ENCODE data around the gene PTRH2. TPM values are rescaled to one million over a fixed set of nuclear protein-coding genes. Genes with fewer than 3 reads are reported as not detected.

PTRH2 gene
- total and polyA plus RNA-seq, 2 of the 8 experiments (the other 6 are each of a cell fraction or from before 2014, with no cell fraction given), result 39.4 to 43.2 TPM

GRCh38 chr17:59711936-59712335, 4.7 kb upstream of the PTRH2 start:
- H3K18ac ChIP-seq (ENCODE audit: extremely low read depth, low read length), result no peak overlapping the region
- no peak overlapping the region for H3K4me3 ChIP-seq (ENCODE audit: extremely low read depth in 1 of 4, insufficient read depth in 2 of 4, low read depth in 3 of 4, low read length in 4 of 4)
- peaks cover 4 to 75% of the 10 kb centered on the region in 2 experiments for H3K79me2 ChIP-seq (ENCODE audit: control insufficient read depth in 1 of 2, insufficient read depth in 2 of 2, low read length in 2 of 2)
- H3K23ac ChIP-seq (ENCODE audit: insufficient read length), result no peak overlapping the region
- H2BK12ac ChIP-seq (ENCODE audit: low read depth, low read length), result no peak overlapping the region
- H3K79me1 ChIP-seq (ENCODE audit: low read depth, low read length), result peaks cover 3% of the 10 kb centered on the region; the same call in 1 of the 2 replicates
- H2AK5ac ChIP-seq (ENCODE audit: low read depth, low read length), result no peak overlapping the region
- H3K4me1 ChIP-seq (replicated peaks in 1 of 4; ENCODE audit: control insufficient read depth in 3 of 4, insufficient read depth in 4 of 4, low read length in 3 of 4), result no peaks in the 10 kb centered on the region; a peak in 1 of 7 replicates
- no peak overlapping the region for H2AFZ ChIP-seq (ENCODE audit: low read length)
- no peaks in the 10 kb centered on the region for H3K9me3 ChIP-seq (ENCODE audit: insufficient read depth in 2 of 2, low read depth in 1 of 2, low read length in 1 of 2)
- FAIRE-seq, result no peak
- H2BK20ac ChIP-seq (ENCODE audit: low read length), result no peak overlapping the region
- H3K14ac ChIP-seq (ENCODE audit: insufficient read length), result no peak overlapping the region
- H4K5ac ChIP-seq (ENCODE audit: insufficient read length, low read depth, low read length), result no peak overlapping the region
- no peak overlapping the region for H2BK120ac ChIP-seq (replicated peaks; ENCODE audit: low read depth, low read length)
- ChIA-PET POLR2A (ENCODE audit: partially characterized antibody) (interaction anchor here (1.3 kb wide), 1 partner anchor 13 kb away, joined by 3 read pairs; no protein-coding TSS in a partner anchor), CTCF (ENCODE audit: partially characterized antibody) (interaction anchor here (0.8 kb wide), 1 partner anchor 14 kb away, joined by 3 read pairs; no protein-coding TSS in a partner anchor)
- H3K4me2 ChIP-seq (ENCODE audit: insufficient read depth in 1 of 2, low read depth in 2 of 2, low read length in 2 of 2), result no peak overlapping the region
- H3K9ac ChIP-seq (replicated peaks in 1 of 4; ENCODE audit: extremely low read depth in 1 of 4, low read depth in 3 of 4, low read length in 3 of 4), result no peak overlapping the region
- H4K8ac ChIP-seq (ENCODE audit: extremely low read depth, insufficient read depth, low read length), result no peak overlapping the region
- H3K27me3 ChIP-seq (replicated peaks in 1 of 4; ENCODE audit: control insufficient read depth in 3 of 4, extremely low read depth in 1 of 4, insufficient read depth in 3 of 4, low read length in 3 of 4), result no peaks in the 10 kb centered on the region
- 0 out of 2 replicates have a peak, but pooled peaks cover 3% of the 10 kb centered on the region for H3K23me2 ChIP-seq (ENCODE audit: low read depth, low read length)
- DNase-seq (ENCODE audit: low read depth in 1 of 2, low spot score in 2 of 2), result no peak
- H3K27ac ChIP-seq (ENCODE audit: low read depth, low read length), result no peak overlapping the region
- no peak overlapping the region for H3K4ac ChIP-seq (replicated peaks; ENCODE audit: insufficient read length, low read depth, low read length)
- no peak overlapping the region for H2BK5ac ChIP-seq (ENCODE audit: low read depth, low read length)
- no peaks in the 10 kb centered on the region for H3K36me3 ChIP-seq (ENCODE audit: control insufficient read depth in 2 of 4, insufficient read depth in 4 of 4, low read length in 3 of 4)
- H3K56ac ChIP-seq (replicated peaks; ENCODE audit: insufficient read length, low read depth, low read length), result no peak overlapping the region
- H4K91ac ChIP-seq (replicated peaks; ENCODE audit: insufficient read length, low read length), result no peak overlapping the region
- H4K20me1 ChIP-seq (replicated peaks in 1 of 2; ENCODE audit: control insufficient read depth in 1 of 2, insufficient read depth in 2 of 2, low read length in 2 of 2), result peaks cover 2 to 3% of the 10 kb centered on the region in 2 experiments
- no peak overlapping the region for H2BK15ac ChIP-seq (ENCODE audit: low read length)
- TF ChIP-seq SUZ12 (IDR thresholded peaks at IDR 0.05; ENCODE audit: low read length) (no peak), RFX5 (IDR thresholded peaks at IDR 0.05; ENCODE audit: borderline replicate concordance, low read depth, low read length) (no peak), RBBP5 (IDR thresholded peaks at IDR 0.05; ENCODE audit: borderline replicate concordance, low read depth, low read length) (no peak), POU5F1 (IDR thresholded peaks at IDR 0.05; ENCODE audit: low read depth, low read length) (no peak), PHF8 (conservative IDR thresholded peaks at IDR 0.05; ENCODE audit: low read depth, low read length) (no peak), MAFK (IDR thresholded peaks at IDR 0.05; ENCODE audit: low read depth, low read length) (no peak), SP1 (IDR thresholded peaks at IDR 0.05; ENCODE audit: low read depth, low read length) (no peak), CHD1 (IDR thresholded peaks at IDR 0.05; ENCODE audit: low read depth, low read length) (no peak), USF2 (IDR thresholded peaks at IDR 0.05; ENCODE audit: low read length) (no peak), SIRT6 (IDR thresholded peaks at IDR 0.05; ENCODE audit: low read length) (no peak), GTF2F1 (IDR thresholded peaks at IDR 0.05; ENCODE audit: borderline replicate concordance, low read depth, low read length) (no peak), RAD21 (IDR thresholded peaks at IDR 0.05 in 1 of 2, conservative IDR thresholded peaks at IDR 0.05 in 1 of 2; ENCODE audit: low read depth in 2 of 2, low read length in 2 of 2) (no peak), TAF7 (optimal IDR thresholded peaks at IDR 0.05; ENCODE audit: borderline replicate concordance, low read depth, low read length) (no peak), FOSL1 (IDR thresholded peaks at IDR 0.05; ENCODE audit: insufficient read depth, low read depth, low read length) (no peak)

All from H1 (cell line).